GM12878 (cell line): ENCODE results near the gene CLASP2. TPM values are rescaled to one million over a fixed set of nuclear protein-coding genes. Genes with fewer than 3 reads are reported as not detected.
A peak's percentile ranks its signal among the peaks of the same experiment; 100 is the strongest.

Experiments used
- ATAC-seq: fragments of 200-7000 bp; cut with Tn5 transposase; 3 replicates; pipeline ENCODE4 v1.9.1; 2020; ENCODE audit warnings: mild to moderate bottlenecking, moderate library complexity
- BruUV-seq: library from RNA; stranded (reverse); fragments of 400-500 nt; replicated peaks from 2 replicates; lab custom pipeline; 2021; lab: Mats Ljungman, UMichigan
- CTCF ChIA-PET: fragments of 300-600 bp; sonication (Branson Sonifier 250); formaldehyde crosslinking; extraction: SDS; loops from one replicate; lab custom pipeline; 2021; ENCODE audit warnings: inconsistent platforms; lab: Yijun Ruan, JAX
- POLR2A ChIA-PET: fragments of 350-600 bp; formaldehyde crosslinking; extraction: SDS; loops from one replicate; lab custom pipeline; 2021; ENCODE audit warnings: inconsistent platforms; lab: Charles Lee
- RAD21 ChIA-PET: fragments of 300-600 bp; sonication (Branson Sonifier 250); formaldehyde crosslinking; loops from one replicate; lab custom pipeline; 2023; ENCODE audit warnings: antibody characterized with exemption; ENCODE audit not compliant: unreplicated experiment; lab: Charles Lee
- SMC1A ChIA-PET: fragments of 300-600 bp; sonication (Branson Sonifier 250); formaldehyde crosslinking; loops from one replicate; lab custom pipeline; 2023; ENCODE audit not compliant: unreplicated experiment, uncharacterized antibody; lab: Charles Lee
- DNase-seq: peaks from one replicate; pipeline ENCODE4 v3.0.0-alpha.2; 2011; ENCODE audit warnings: low read depth, low spot score
- FAIRE-seq: peaks from 3 replicates; lab custom pipeline; 2011; peaks lifted over from hg19 to GRCh38; lab: Jason Lieb, UNC
- H2AFZ ChIP-seq: 2 replicates; pipeline ENCODE4 v1.6.0; 2011; ENCODE audit warnings: low read depth, low read length, control low read depth; ENCODE audit not compliant: control insufficient read depth
- H3K27ac ChIP-seq: 2 replicates; pipeline ENCODE4 v1.5.1; 2011; ENCODE audit warnings: control low read depth; ENCODE audit not compliant: control insufficient read depth, insufficient read depth
- H3K27me3 ChIP-seq, 2 experiments: replicated peaks in 1 of 2; 2 replicates each; pipeline versions ENCODE4 v1.6.0 to v1.6.1; 2011; ENCODE audit warnings: low read length in 1 of 2; ENCODE audit not compliant: control insufficient read depth in 2 of 2, insufficient read depth in 2 of 2
- H3K36me3 ChIP-seq, 2 experiments: 2 replicates each; pipeline ENCODE4 v1.5.1; 2011; ENCODE audit warnings: low read length in 1 of 2; ENCODE audit not compliant: control insufficient read depth in 2 of 2, insufficient read depth in 2 of 2
- H3K4me1 ChIP-seq: 2 replicates; pipeline ENCODE4 v1.6.1; 2011; ENCODE audit warnings: mild to moderate bottlenecking, low read length, moderate library complexity, mixed read lengths; ENCODE audit not compliant: control insufficient read depth, insufficient read depth
- H3K4me2 ChIP-seq: 2 replicates; pipeline ENCODE4 v1.6.0; 2011; ENCODE audit warnings: control low read depth; ENCODE audit not compliant: control insufficient read depth, insufficient read depth
- H3K4me3 ChIP-seq: fragments of 200-600 bp; sonication (generic); 2 replicates; pipeline ENCODE4 v1.5.1; 2016
- H3K79me2 ChIP-seq: 2 replicates; pipeline ENCODE4 v1.6.0; 2011; ENCODE audit warnings: low read length; ENCODE audit not compliant: control insufficient read depth, insufficient read depth
- H3K9ac ChIP-seq: 2 replicates; pipeline ENCODE4 v1.8.0; 2011; ENCODE audit warnings: low read length, control low read depth, mixed read lengths; ENCODE audit not compliant: control insufficient read depth, insufficient read depth
- H3K9me3 ChIP-seq: replicated peaks from 3 replicates; pipeline ENCODE4 v1.5.1; 2011; ENCODE audit warnings: mild to moderate bottlenecking, low read length; ENCODE audit not compliant: control insufficient read depth, insufficient read depth
- H4K20me1 ChIP-seq: 2 replicates; pipeline ENCODE4 v1.6.0; 2011; ENCODE audit not compliant: control insufficient read depth, insufficient read depth
- ASH2L ChIP-seq: fragments of 300-600, 200-600 bp; sonication (generic); IDR thresholded peaks from 2 replicates; pipeline ENCODE4 v1.6.1; 2017; ENCODE audit warnings: low read depth, mild to moderate bottlenecking, borderline replicate concordance
- CHD2 ChIP-seq: IDR thresholded peaks from 2 replicates; pipeline ENCODE4 v1.6.1; 2011; ENCODE audit warnings: low read depth, low read length, improper control_type of control experiment, borderline replicate concordance
- FOXK2 ChIP-seq: fragments of 450-650 bp; IDR thresholded peaks from 2 replicates; pipeline ENCODE4 v1.6.1; 2017; ENCODE audit warnings: mild to moderate bottlenecking, moderate library complexity
- KLF5 ChIP-seq: fragments of 450-650 bp; IDR thresholded peaks from 2 replicates; pipeline ENCODE4 v1.6.1; 2014; ENCODE audit warnings: mild to moderate bottlenecking; ENCODE audit not compliant: partially characterized antibody
- NRF1 ChIP-seq: conservative IDR thresholded peaks from 2 replicates; pipeline ENCODE4 v1.6.1; 2011; ENCODE audit warnings: mild to moderate bottlenecking, low read depth, low read length, improper control_type of control experiment
- RUNX3 ChIP-seq: IDR thresholded peaks from 2 replicates; pipeline ENCODE4 v1.6.1; 2012; ENCODE audit warnings: low read length, inconsistent platforms
- SP1 ChIP-seq: IDR thresholded peaks from one replicate; pipeline ENCODE4 v1.6.1; 2011; ENCODE audit warnings: low read depth, low read length
- YBX1 ChIP-seq: fragments of 450-650 bp; IDR thresholded peaks from 2 replicates; pipeline ENCODE4 v1.6.1; 2016; ENCODE audit warnings: antibody characterized with exemption
- ZNF384 ChIP-seq: IDR thresholded peaks from 2 replicates; pipeline ENCODE4 v1.6.1; 2012; ENCODE audit warnings: low read depth, mild to moderate bottlenecking, low read length, improper control_type of control experiment, borderline replicate concordance
- ZZZ3 ChIP-seq: IDR thresholded peaks from 2 replicates; pipeline ENCODE4 v1.6.1; 2011; ENCODE audit warnings: low read depth; ENCODE audit not compliant: control insufficient read depth, insufficient read length
- WGBS: methylation state at CpG from one replicate; pipeline ENCODE4 v1.1.6; 2016; ENCODE audit warnings: low lambda C conversion rate; ENCODE audit not compliant: insufficient replicate concordance, insufficient coverage; ENCODE audit errors: missing lambda C conversion rate; 5-methylcytosine and 5-hydroxymethylcytosine counted together
- in situ Hi-C: fragments of 300-500 bp; cut with MboI; formaldehyde crosslinking; loops from 9 replicates; pipeline ENCODE4 v1.14.3; 2018; ENCODE audit warnings: mixed read lengths
- intact Hi-C: fragments of 100-400 bp; cut with micrococcal nuclease; formaldehyde crosslinking; loops from one replicate; pipeline ENCODE4 v1.14.2; 2022; ENCODE audit not compliant: unreplicated experiment
- polyA plus RNA-seq, 11 experiments: library from polyadenylated mRNA; depleted of rRNA in 4 of 11; unstranded in 6 of 11; stranded (reverse) in 5 of 11; fragments of >200 nt; fragmentation: Nextera tagmentation in 4 of 11; fragmentation: Illumina TruSeq in 1 of 11; extraction: Ambion mirVana in 4 of 11; extraction: Trizol in 1 of 11; gene quantifications; 1 replicate in 1 of 11; 2 replicates in 10 of 11; pipeline versions ENCODE4 v1.2.1 to v1.2.3, GENCODE V29; 2011 to 2016; ENCODE audit warnings: inconsistent platforms in 2 of 11, missing spikeins in 2 of 11, low read depth in 1 of 11
- total RNA-seq, 4 experiments: library from RNA; depleted of rRNA in 3 of 4; stranded (reverse); fragments of >200 nt in 3 of 4; fragmentation: Illumina TruSeq in 1 of 4; extraction: Trizol in 1 of 4; gene quantifications; 2 replicates each; pipeline versions ENCODE4 v1.2.1 to v1.2.3, GENCODE V29; 2013 to 2021
- TF ChIP-seq, protein P1 (sequence below): IDR thresholded peaks from 2 replicates; pipeline ENCODE4 v1.6.1; 2012; ENCODE audit warnings: mild to moderate bottlenecking, low read depth, low read length
- TF ChIP-seq, protein P2 (sequence below): IDR thresholded peaks from 2 replicates; pipeline ENCODE4 v1.6.1; 2012; ENCODE audit warnings: low read depth, low read length, improper control_type of control experiment

Gene CLASP2
- total and polyA plus RNA-seq, 10 of the 15 experiments (the other 5 are each of a cell fraction or from before 2014, with no cell fraction given) = 4.0 to 38.3 (median 26.8) TPM

DNA sequence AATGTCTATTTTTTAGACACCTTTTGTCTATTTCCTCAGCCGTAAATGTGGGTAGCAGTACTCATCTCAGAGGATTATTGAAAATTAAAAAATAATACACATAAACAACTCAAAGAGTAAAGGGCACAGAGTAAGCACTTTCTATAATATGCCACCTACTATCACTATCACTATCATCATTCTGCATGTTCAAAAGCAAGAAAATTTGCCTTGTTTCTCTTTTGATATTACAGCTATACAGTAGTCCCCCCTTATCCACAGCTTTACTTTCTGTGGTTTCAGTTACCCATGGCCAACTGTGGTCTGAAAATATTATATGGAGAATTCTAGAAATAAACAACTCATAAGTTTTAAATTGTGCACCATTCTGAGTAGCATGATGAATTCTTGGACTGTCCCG lies 27.7 kb downstream of the CLASP2 start:
- WGBS = 98% methylated on average over 2 of the region's 2 CpGs
- ChIA-PET SMC1A (interaction anchor here (0.6 to 0.8 kb wide), 2 partner anchors 45 to 241 kb away, joined by 3 read pairs; no protein-coding TSS in a partner anchor), POLR2A (interaction anchor here (0.6 kb wide), 1 partner anchor 183 kb away, joined by 3 read pairs; no protein-coding TSS in a partner anchor), CTCF (interaction anchor here (1.4 kb wide), 1 partner anchor 31 kb away, joined by 4 read pairs; no protein-coding TSS in a partner anchor)
- no peaks in the 10 kb centered on the region for H3K79me2 ChIP-seq
- H2AFZ ChIP-seq = no peak overlapping the region
- no TSS peak for BruUV-seq
- peaks cover 0 to 3% of the 10 kb centered on the region in 2 experiments; a peak in 1 of 4 replicates for H3K36me3 ChIP-seq
- DNase-seq = no peak
- intact Hi-C loops = no loop called here
- TF ChIP-seq ASH2L (no peak), FOXK2 (no peak), YBX1 (no peak), RUNX3 (peak; percentile 40), ZNF384 (no peak)
- TF ChIP-seq, all 136 proteins: peak for 1
- no peak overlapping the region for H3K4me3 ChIP-seq
- H3K27ac ChIP-seq = no peak overlapping the region
- H3K9me3 ChIP-seq = no peaks in the 10 kb centered on the region
- ATAC-seq = no peak; the same call in 2 of the 3 replicates
- H3K4me1 ChIP-seq = no peaks in the 10 kb centered on the region
- no peaks in the 10 kb centered on the region for H3K27me3 ChIP-seq
- H3K9ac ChIP-seq = no peak overlapping the region
- H4K20me1 ChIP-seq = no peaks in the 10 kb centered on the region
- RAD21 ChIA-PET = no interaction called here
- H3K4me2 ChIP-seq = no peak overlapping the region
- in situ Hi-C loops = no loop called here
- FAIRE-seq = no peak

DNA sequence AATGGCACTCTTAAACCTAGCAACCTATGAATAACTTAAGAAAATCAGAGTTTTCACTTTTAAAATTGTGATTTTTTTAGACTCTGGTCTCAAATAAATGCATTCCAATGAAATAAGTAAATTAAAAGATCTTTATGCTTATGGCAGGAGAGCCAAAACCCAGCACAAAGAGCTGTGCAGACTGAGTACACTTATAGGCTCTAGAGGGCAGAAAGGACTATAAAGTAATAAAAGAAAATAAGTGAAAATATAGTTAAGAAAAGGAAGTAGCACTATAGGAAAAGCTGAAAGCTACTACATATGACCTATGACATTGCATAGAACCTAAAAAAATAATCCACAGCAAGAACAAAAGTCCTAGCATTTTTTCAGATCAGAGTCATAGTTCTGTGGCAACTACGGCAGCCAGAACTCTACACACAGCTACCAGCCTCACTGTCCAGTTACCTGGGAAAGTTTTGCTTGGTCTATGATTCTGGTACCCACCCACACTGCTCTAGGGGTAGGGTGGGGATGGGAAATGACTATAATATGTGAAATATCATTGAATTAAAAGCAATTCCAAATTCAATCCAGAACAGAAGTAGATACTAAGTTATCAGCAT lies 30.5 kb downstream of the CLASP2 start:
- DNase-seq = no peak
- FAIRE-seq = peak; percentile 52
- H3K4me3 ChIP-seq = no peak overlapping the region
- no peak overlapping the region for H3K4me2 ChIP-seq
- peaks cover 1 to 8% of the 10 kb centered on the region in 2 experiments for H3K36me3 ChIP-seq
- H3K27me3 ChIP-seq = no peaks in the 10 kb centered on the region
- in situ Hi-C loops = no loop called here
- ChIA-PET RAD21 (no interaction called here), CTCF (interaction anchor here (0.9 kb wide), 1 partner anchor 10 kb away, joined by 3 read pairs; no protein-coding TSS in a partner anchor), POLR2A (no interaction called here), SMC1A (no interaction called here)
- H4K20me1 ChIP-seq = no peaks in the 10 kb centered on the region
- 100% methylated on average over 1 of the region's 1 CpG for WGBS
- TF ChIP-seq SP1 = no peak
- no peak for TF ChIP-seq YBX1
- TF ChIP-seq KLF5 = no peak
- TF ChIP-seq, protein P1, sequence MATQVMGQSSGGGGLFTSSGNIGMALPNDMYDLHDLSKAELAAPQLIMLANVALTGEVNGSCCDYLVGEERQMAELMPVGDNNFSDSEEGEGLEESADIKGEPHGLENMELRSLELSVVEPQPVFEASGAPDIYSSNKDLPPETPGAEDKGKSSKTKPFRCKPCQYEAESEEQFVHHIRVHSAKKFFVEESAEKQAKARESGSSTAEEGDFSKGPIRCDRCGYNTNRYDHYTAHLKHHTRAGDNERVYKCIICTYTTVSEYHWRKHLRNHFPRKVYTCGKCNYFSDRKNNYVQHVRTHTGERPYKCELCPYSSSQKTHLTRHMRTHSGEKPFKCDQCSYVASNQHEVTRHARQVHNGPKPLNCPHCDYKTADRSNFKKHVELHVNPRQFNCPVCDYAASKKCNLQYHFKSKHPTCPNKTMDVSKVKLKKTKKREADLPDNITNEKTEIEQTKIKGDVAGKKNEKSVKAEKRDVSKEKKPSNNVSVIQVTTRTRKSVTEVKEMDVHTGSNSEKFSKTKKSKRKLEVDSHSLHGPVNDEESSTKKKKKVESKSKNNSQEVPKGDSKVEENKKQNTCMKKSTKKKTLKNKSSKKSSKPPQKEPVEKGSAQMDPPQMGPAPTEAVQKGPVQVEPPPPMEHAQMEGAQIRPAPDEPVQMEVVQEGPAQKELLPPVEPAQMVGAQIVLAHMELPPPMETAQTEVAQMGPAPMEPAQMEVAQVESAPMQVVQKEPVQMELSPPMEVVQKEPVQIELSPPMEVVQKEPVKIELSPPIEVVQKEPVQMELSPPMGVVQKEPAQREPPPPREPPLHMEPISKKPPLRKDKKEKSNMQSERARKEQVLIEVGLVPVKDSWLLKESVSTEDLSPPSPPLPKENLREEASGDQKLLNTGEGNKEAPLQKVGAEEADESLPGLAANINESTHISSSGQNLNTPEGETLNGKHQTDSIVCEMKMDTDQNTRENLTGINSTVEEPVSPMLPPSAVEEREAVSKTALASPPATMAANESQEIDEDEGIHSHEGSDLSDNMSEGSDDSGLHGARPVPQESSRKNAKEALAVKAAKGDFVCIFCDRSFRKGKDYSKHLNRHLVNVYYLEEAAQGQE = no peak
- TF ChIP-seq, protein P2, sequence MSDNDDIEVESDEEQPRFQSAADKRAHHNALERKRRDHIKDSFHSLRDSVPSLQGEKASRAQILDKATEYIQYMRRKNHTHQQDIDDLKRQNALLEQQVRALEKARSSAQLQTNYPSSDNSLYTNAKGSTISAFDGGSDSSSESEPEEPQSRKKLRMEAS = no peak
- TF ChIP-seq CHD2 = no peak
- no peak for TF ChIP-seq NRF1
- no peak for TF ChIP-seq ZZZ3
- H3K79me2 ChIP-seq = no peaks in the 10 kb centered on the region
- ATAC-seq = no peak
- H3K4me1 ChIP-seq = no peaks in the 10 kb centered on the region
- no peaks in the 10 kb centered on the region for H3K9me3 ChIP-seq
- H3K9ac ChIP-seq = no peak overlapping the region
- BruUV-seq = no TSS peak
- H2AFZ ChIP-seq = no peak overlapping the region
- intact Hi-C loops = no loop called here
- H3K27ac ChIP-seq = no peak overlapping the region
